ENCODE measurements around the gene ZNF695. TPM values are rescaled to one million over a fixed set of nuclear protein-coding genes. Genes with fewer than 3 reads are reported as not detected.
A peak's percentile ranks its signal among the peaks of the same experiment; 100 is the strongest.

The ZNF695 gene
- total RNA-seq, 6 donors from 2014 or later = 0.10 to 0.46 (median 0.26) TPM; not detected in 3

DNA sequence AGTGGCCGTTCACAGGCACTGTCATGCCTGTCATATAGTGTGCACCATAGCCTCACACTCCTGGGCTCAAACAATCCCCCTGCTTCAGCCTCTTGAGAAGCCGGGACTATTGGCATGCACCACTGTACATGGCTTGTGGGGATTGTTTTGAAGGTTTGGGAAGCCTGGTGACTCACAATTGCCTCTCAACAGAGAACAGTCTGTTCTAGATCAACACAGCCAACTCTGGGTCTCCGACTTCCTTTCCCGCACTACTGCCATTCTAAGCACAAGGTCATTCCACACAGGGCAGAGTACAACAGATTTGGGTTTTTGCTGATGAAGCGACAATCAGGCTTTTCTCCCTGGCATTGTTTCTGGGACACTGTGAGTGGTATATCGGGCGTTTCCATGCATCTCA is 60.6 kb downstream of the ZNF695 start:
- H3K4me1 ChIP-seq = peaks cover 0 to 3% (median 0%) of the 10 kb centered on the region in 4 donors
- DNase-seq (peak in 1 of 2 donors; percentile 31), ATAC-seq (ENCODE audit: low FRiP score in 2 of 2) (peak; percentile 81 to 84)
- no peaks in the 10 kb centered on the region for H3K27me3 ChIP-seq
- 85 to 87% methylated on average over 6 to 7 of the region's 7 CpGs for WGBS, 2 donors
- peak overlapping the region in 2 of 4 donors; percentile 44 to 64 for H3K27ac ChIP-seq
- TF ChIP-seq EP300 (IDR thresholded peaks at IDR 0.05) (peak in 2 of 4 donors; percentile 33 to 53), POLR2A (IDR thresholded peaks at IDR 0.05) (peak in 1 of 4 donors; percentile 39), POLR2AphosphoS5 (IDR thresholded peaks at IDR 0.05) (peak; percentile 37 to 51)
- TF ChIP-seq, protein P1, sequence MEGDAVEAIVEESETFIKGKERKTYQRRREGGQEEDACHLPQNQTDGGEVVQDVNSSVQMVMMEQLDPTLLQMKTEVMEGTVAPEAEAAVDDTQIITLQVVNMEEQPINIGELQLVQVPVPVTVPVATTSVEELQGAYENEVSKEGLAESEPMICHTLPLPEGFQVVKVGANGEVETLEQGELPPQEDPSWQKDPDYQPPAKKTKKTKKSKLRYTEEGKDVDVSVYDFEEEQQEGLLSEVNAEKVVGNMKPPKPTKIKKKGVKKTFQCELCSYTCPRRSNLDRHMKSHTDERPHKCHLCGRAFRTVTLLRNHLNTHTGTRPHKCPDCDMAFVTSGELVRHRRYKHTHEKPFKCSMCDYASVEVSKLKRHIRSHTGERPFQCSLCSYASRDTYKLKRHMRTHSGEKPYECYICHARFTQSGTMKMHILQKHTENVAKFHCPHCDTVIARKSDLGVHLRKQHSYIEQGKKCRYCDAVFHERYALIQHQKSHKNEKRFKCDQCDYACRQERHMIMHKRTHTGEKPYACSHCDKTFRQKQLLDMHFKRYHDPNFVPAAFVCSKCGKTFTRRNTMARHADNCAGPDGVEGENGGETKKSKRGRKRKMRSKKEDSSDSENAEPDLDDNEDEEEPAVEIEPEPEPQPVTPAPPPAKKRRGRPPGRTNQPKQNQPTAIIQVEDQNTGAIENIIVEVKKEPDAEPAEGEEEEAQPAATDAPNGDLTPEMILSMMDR (IDR thresholded peaks at IDR 0.05) = no peak
- no peak overlapping the region for H3K4me3 ChIP-seq
- H3K9me3 ChIP-seq = no peaks in the 10 kb centered on the region
- no peaks in the 10 kb centered on the region for H3K36me3 ChIP-seq

DNA sequence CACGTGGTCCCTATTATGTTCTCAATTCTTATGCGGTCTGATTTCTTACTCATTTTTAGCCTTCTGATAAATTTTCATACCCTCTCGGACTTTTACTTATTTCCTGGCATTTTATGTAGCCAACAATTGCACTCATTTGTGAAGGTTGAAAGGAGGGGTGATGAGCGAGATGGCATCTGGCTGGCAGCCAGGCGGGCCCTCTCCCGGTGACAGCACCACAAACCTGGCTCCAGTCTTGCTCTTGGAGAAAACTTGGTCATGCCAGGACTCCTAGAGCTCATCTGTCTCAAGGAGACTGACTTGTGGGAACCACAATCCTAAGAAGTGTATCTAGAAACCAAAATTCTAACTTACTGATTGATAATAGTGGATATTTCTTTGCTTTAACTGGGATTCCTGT is 61.5 kb downstream of the ZNF695 start:
- H3K4me1 ChIP-seq = peaks cover 0 to 3% (median 0%) of the 10 kb centered on the region in 4 donors
- H3K36me3 ChIP-seq = no peaks in the 10 kb centered on the region
- H3K27ac ChIP-seq = peak overlapping the region in 1 of 4 donors; percentile 58

More for the DNA sequence above, 61.5 kb downstream of the ZNF695 start:
- H3K9me3 ChIP-seq = no peaks in the 10 kb centered on the region
- WGBS, 2 donors = 89 to 93% methylated on average over 6 of the region's 6 CpGs
- no peak overlapping the region for H3K4me3 ChIP-seq
- DNase-seq (peak in 1 of 2 donors; percentile 41), ATAC-seq (ENCODE audit: low FRiP score in 2 of 2) (no peak)
- TF ChIP-seq, protein P1 (IDR thresholded peaks at IDR 0.05) = no peak
- TF ChIP-seq POLR2A (IDR thresholded peaks at IDR 0.05) (no peak), POLR2AphosphoS5 (IDR thresholded peaks at IDR 0.05) (no peak), EP300 (IDR thresholded peaks at IDR 0.05) (no peak)
- H3K27me3 ChIP-seq = no peaks in the 10 kb centered on the region

Other genes starting within 250 kb of the ZNF695 start
- 10 to 100 TPM; 22.2 to 40.9 (median 29.7) TPM for gene AHCTF1, start 76.1 kb downstream of the ZNF695 start, total RNA-seq
- 1 to 10 TPM in 5 of 6 donors, under 1 TPM in 1; 0.67 to 4.7 (median 2.3) TPM for gene ZNF670, start 70.8 kb upstream of the ZNF695 start, total RNA-seq
- 10 to 100 TPM in 1 of 6 donors, 1 to 10 TPM in 5; 2.3 to 11.5 (median 6.9) TPM for gene ZNF669, start 96.3 kb upstream of the ZNF695 start, total RNA-seq
- 10 to 100 TPM in 5 of 6 donors, 1 to 10 TPM in 1; 8.7 to 34.6 (median 27.6) TPM for gene ZNF124, start 164.0 kb upstream of the ZNF695 start, total RNA-seq
- not detected for gene VN1R5, start 248.0 kb upstream of the ZNF695 start, total RNA-seq